Kidney epithelial cell (primary cell): ENCODE measurements around the gene KCNH6. TPM values are rescaled to one million over a fixed set of nuclear protein-coding genes. Genes with fewer than 3 reads are reported as not detected.
A peak's percentile ranks its signal among the peaks of the same experiment; 100 is the strongest.

Experiments used
- DNase-seq: peaks from one replicate; pipeline ENCODE4 v3.0.0-alpha.2; 2010; ENCODE audit warnings: low read depth
- H3K27me3 ChIP-seq: 2 replicates; pipeline ENCODE4 v1.6.0; 2011; ENCODE audit warnings: low read length; ENCODE audit not compliant: control insufficient read depth, insufficient read depth
- H3K36me3 ChIP-seq: 2 replicates; pipeline ENCODE4 v1.5.1; 2011; ENCODE audit warnings: low read length; ENCODE audit not compliant: control insufficient read depth, insufficient read depth
- H3K4me3 ChIP-seq: 2 replicates; pipeline ENCODE4 v1.5.1; 2011; ENCODE audit warnings: low read depth, mild to moderate bottlenecking, control low read depth, low read length
- total RNA-seq: library from RNA; depleted of rRNA; stranded (reverse); fragments of >200 nt; gene quantifications from 2 replicates; pipeline ENCODE4 v1.2.3, GENCODE V29; 2015
- TF ChIP-seq, protein P1 (sequence below): IDR thresholded peaks from 2 replicates; pipeline ENCODE4 v1.5.1; 2011; ENCODE audit warnings: mild to moderate bottlenecking, moderate library complexity, low read length, control low read depth, inconsistent platforms; ENCODE audit not compliant: insufficient read depth, poor library complexity, severe bottlenecking

The KCNH6 gene
- total RNA-seq, 1 donor from 2014 or later, result 0.21 TPM

- H3K4me3 ChIP-seq, result no peak overlapping the region
- DNase-seq, result no peak
- no peaks in the 10 kb centered on the region for H3K27me3 ChIP-seq
- H3K36me3 ChIP-seq, result no peaks in the 10 kb centered on the region
- TF ChIP-seq, protein P1, sequence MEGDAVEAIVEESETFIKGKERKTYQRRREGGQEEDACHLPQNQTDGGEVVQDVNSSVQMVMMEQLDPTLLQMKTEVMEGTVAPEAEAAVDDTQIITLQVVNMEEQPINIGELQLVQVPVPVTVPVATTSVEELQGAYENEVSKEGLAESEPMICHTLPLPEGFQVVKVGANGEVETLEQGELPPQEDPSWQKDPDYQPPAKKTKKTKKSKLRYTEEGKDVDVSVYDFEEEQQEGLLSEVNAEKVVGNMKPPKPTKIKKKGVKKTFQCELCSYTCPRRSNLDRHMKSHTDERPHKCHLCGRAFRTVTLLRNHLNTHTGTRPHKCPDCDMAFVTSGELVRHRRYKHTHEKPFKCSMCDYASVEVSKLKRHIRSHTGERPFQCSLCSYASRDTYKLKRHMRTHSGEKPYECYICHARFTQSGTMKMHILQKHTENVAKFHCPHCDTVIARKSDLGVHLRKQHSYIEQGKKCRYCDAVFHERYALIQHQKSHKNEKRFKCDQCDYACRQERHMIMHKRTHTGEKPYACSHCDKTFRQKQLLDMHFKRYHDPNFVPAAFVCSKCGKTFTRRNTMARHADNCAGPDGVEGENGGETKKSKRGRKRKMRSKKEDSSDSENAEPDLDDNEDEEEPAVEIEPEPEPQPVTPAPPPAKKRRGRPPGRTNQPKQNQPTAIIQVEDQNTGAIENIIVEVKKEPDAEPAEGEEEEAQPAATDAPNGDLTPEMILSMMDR, result no peak
These were observed 10.1 kb upstream of the KCNH6 start for GRCh38 chr17:63512896-63513644.

- TF ChIP-seq, protein P1, result no peak
- Histone ChIP-seq H3K27me3 (no peaks in the 10 kb centered on the region), H3K4me3 (no peak overlapping the region), H3K36me3 (no peaks in the 10 kb centered on the region)
- no peak for DNase-seq
These were observed 8.7 kb upstream of the KCNH6 start for GRCh38 chr17:63514477-63514876.

DNA sequence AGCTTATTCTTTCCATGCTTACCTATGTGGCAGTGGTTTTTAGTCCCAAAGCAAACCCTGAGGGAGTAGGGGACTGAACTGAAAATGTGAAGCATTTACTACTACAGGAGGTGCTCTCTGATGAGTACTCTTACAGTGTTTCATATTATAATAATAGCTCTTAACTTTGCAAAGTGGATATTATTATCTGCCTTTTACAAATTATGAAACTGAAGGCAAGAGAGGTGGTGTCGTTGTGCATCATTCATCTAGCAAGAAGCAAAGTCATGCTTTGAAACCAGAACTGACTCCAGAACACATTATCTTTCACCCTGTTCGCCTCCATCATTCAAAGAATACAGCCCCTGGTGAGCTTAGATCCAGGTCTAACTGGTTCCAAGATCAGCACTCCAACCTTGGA, 8.2 kb upstream of the KCNH6 start:
- Histone ChIP-seq H3K4me3 (no peak overlapping the region), H3K36me3 (no peaks in the 10 kb centered on the region), H3K27me3 (no peaks in the 10 kb centered on the region)
- TF ChIP-seq, protein P1, result no peak
- DNase-seq, result no peak

GRCh38 chr17:63515426-63515825, 7.7 kb upstream of the KCNH6 start:
- TF ChIP-seq, protein P1, result no peak
- H3K36me3 ChIP-seq, result no peaks in the 10 kb centered on the region
- no peaks in the 10 kb centered on the region for H3K27me3 ChIP-seq
- no peak for DNase-seq
- H3K4me3 ChIP-seq, result no peak overlapping the region

DNA sequence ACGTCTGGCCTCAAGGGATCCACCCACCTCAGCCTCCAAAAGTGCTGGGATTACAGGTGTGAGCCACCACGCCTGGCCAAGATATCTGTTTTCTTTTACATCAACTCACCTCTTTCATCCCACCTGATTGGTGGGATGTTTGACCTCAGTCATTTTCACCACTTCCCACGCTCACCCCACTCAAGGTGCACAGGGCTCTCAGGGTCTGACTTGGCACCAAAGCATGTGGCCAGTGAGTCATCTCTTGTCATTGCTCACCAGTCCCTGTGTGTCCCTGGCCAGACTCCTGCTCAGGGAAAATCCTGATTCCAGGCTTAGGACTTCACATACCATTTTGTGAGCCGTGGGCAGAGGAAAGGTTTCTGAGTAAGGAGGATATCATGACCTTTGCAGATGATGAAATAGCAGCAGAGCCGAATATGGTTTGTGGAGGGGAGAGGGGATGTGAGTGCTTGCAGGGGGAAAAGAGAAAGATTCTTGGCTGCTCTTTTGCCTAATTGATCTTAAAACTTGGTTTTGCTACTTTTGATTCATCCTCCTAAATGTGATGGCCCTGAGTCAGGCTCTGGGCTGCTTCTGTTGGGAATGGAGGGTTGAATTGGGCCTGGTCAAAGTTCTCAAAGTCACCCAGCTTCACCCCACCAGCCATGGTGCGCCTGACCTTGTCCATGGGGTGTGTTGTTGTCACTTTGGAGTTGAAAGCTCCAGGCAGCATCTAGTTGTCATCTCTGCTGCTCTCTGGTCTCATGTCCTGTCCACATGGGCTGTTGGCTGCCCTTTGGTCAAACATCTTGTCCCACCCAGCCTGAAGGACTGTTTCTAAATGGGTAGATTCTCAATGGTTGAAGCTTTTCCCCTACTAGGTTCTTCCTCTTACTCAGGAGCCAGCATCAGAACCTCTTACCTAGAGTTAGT, 6.0 kb upstream of the KCNH6 start:
- Histone ChIP-seq H3K27me3 (no peaks in the 10 kb centered on the region), H3K36me3 (no peaks in the 10 kb centered on the region), H3K4me3 (no peak overlapping the region)
- DNase-seq, result peak; percentile 84
- TF ChIP-seq, protein P1, result no peak
